Measurements from ENCODE around the gene ZCCHC10.
"Not testable (repeated sequence)": the region's sequence is repeated elsewhere in the genome, so short reads cannot be mapped to it uniquely, and the experiment has no call there.

ZCCHC10 gene

GRCh38 chr5:133041910-133042309 is 15.6 kb upstream of the ZCCHC10 start:
- no peak for DNase-seq (ENCODE audit: low read depth)

GRCh38 chr5:133041157-133041784 is 14.9 kb upstream of the ZCCHC10 start:
- DNase-seq (ENCODE audit: low read depth) = no peak

GRCh38 chr5:133036677-133037076 is 10.3 kb upstream of the ZCCHC10 start:
- DNase-seq (ENCODE audit: low read depth) = not testable (repeated sequence)

GRCh38 chr5:133035224-133035623 is 8.9 kb upstream of the ZCCHC10 start:
- DNase-seq (ENCODE audit: low read depth) = no peak

- DNase-seq (ENCODE audit: low read depth) = no peak
Observed at GRCh38 chr5:133034064-133034463, 7.7 kb upstream of the ZCCHC10 start.

- DNase-seq (ENCODE audit: low read depth) = no peak
Observed at GRCh38 chr5:133032852-133033742, 6.7 kb upstream of the ZCCHC10 start.

GRCh38 chr5:133030343-133031005 is 4.1 kb upstream of the ZCCHC10 start:
- DNase-seq (ENCODE audit: low read depth) = no peak

- no peak for DNase-seq (ENCODE audit: low read depth)
Observed at GRCh38 chr5:133029416-133029815, 3.1 kb upstream of the ZCCHC10 start.

GRCh38 chr5:133026664-133027153 is 360 bp upstream of the ZCCHC10 start:
- no peak for DNase-seq (ENCODE audit: low read depth)

- DNase-seq (ENCODE audit: low read depth) = not testable (repeated sequence)
Observed at GRCh38 chr5:133019471-133019870, 6.9 kb downstream of the ZCCHC10 start.

- no peak for DNase-seq (ENCODE audit: low read depth)
Observed at GRCh38 chr5:133017964-133018363, 8.4 kb downstream of the ZCCHC10 start.

- no peak for DNase-seq (ENCODE audit: low read depth)
Observed at GRCh38 chr5:133015466-133015865, 10.9 kb downstream of the ZCCHC10 start.

- DNase-seq (ENCODE audit: low read depth) = not testable (repeated sequence)
Observed at GRCh38 chr5:133008455-133008854, 17.9 kb downstream of the ZCCHC10 start.

GRCh38 chr5:133006653-133007052 is 19.7 kb downstream of the ZCCHC10 start:
- DNase-seq (ENCODE audit: low read depth) = no peak

- no peak for DNase-seq (ENCODE audit: low read depth)
Observed at GRCh38 chr5:132999246-132999645, 27.1 kb downstream of the ZCCHC10 start.

GRCh38 chr5:132998556-132998955 is 27.8 kb downstream of the ZCCHC10 start:
- DNase-seq (ENCODE audit: low read depth) = no peak

GRCh38 chr5:132996307-132996706 is 30.0 kb downstream of the ZCCHC10 start:
- DNase-seq (ENCODE audit: low read depth) = no peak

- no peak for DNase-seq (ENCODE audit: low read depth)
Observed at GRCh38 chr5:132987531-132988408, 38.6 kb downstream of the ZCCHC10 start.

GRCh38 chr5:132982971-132983370 is 43.4 kb downstream of the ZCCHC10 start:
- DNase-seq (ENCODE audit: low read depth) = not testable (repeated sequence)

- DNase-seq (ENCODE audit: low read depth) = no peak
Observed at GRCh38 chr5:132981288-132981687, 45.1 kb downstream of the ZCCHC10 start.

GRCh38 chr5:132979976-132980375 is 46.4 kb downstream of the ZCCHC10 start:
- DNase-seq (ENCODE audit: low read depth) = no peak
